Stomach (tissue), 4 donors: ENCODE results near the gene ITGA1.

Experiments
- EP300 ChIP-seq: sonication (generic); formaldehyde crosslinking; IDR thresholded peaks from one replicate; pipeline ENCODE4 v1.6.1; 2017; ENCODE audit warnings: antibody characterized with exemption
- POLR2A ChIP-seq, 4 donors: fragments of 450-650 bp; IDR thresholded peaks; one replicate each; pipeline ENCODE4 v1.6.1; 2016; ENCODE audit warnings: antibody characterized with exemption in 4 of 4, control low read depth in 2 of 4, mild to moderate bottlenecking in 1 of 4, moderate library complexity in 1 of 4
- POLR2AphosphoS5 ChIP-seq, 3 donors: sonication (generic); formaldehyde crosslinking; IDR thresholded peaks; one replicate each; pipeline ENCODE4 v1.6.1; 2016; ENCODE audit warnings: antibody characterized with exemption in 3 of 3
- TF ChIP-seq, protein P1 (sequence below), 7 experiments: fragments of 450-650 bp in 4 of 7; fragments of 200-600 bp in 3 of 7; sonication (generic) in 3 of 7; IDR thresholded peaks; one replicate each; pipeline ENCODE4 v1.5.1; 2016 to 2019; ENCODE audit warnings: antibody characterized with exemption in 7 of 7, control low read depth in 2 of 7, mild to moderate bottlenecking in 1 of 7

DNA sequence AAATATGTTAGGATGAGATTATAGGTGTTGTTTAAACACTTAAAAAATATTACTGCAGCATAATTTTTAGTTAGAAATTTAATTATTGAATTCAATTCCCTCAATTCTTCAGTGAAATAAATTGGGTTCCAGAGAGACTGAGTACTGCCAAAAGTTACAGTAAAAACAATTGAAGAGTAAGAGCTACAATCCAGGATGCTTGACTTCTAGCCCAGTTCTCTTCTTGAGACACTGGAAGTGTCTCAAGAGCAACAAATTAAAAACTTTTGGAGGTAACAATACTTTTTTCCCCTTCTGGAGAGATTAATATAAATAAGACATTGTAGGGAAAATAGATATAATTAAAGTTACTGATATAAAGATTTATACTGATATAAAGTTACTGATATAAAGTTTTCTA, 8.3 kb downstream of the ITGA1 start:
- TF ChIP-seq POLR2A (IDR thresholded peaks at IDR 0.05) (no peak), POLR2AphosphoS5 (IDR thresholded peaks at IDR 0.05) (no peak), EP300 (no peak)
- TF ChIP-seq, protein P1, sequence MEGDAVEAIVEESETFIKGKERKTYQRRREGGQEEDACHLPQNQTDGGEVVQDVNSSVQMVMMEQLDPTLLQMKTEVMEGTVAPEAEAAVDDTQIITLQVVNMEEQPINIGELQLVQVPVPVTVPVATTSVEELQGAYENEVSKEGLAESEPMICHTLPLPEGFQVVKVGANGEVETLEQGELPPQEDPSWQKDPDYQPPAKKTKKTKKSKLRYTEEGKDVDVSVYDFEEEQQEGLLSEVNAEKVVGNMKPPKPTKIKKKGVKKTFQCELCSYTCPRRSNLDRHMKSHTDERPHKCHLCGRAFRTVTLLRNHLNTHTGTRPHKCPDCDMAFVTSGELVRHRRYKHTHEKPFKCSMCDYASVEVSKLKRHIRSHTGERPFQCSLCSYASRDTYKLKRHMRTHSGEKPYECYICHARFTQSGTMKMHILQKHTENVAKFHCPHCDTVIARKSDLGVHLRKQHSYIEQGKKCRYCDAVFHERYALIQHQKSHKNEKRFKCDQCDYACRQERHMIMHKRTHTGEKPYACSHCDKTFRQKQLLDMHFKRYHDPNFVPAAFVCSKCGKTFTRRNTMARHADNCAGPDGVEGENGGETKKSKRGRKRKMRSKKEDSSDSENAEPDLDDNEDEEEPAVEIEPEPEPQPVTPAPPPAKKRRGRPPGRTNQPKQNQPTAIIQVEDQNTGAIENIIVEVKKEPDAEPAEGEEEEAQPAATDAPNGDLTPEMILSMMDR (IDR thresholded peaks at IDR 0.05) = no peak
